8988T (cell line): ENCODE measurements around the gene SYT2.
"Not testable (repeated sequence)": the region's sequence is repeated elsewhere in the genome, so short reads cannot be mapped to it uniquely, and the experiment has no call there.

Source experiments
- DNase-seq: peaks from one replicate; pipeline ENCODE4 v3.0.0; 2011

SYT2 gene

DNA sequence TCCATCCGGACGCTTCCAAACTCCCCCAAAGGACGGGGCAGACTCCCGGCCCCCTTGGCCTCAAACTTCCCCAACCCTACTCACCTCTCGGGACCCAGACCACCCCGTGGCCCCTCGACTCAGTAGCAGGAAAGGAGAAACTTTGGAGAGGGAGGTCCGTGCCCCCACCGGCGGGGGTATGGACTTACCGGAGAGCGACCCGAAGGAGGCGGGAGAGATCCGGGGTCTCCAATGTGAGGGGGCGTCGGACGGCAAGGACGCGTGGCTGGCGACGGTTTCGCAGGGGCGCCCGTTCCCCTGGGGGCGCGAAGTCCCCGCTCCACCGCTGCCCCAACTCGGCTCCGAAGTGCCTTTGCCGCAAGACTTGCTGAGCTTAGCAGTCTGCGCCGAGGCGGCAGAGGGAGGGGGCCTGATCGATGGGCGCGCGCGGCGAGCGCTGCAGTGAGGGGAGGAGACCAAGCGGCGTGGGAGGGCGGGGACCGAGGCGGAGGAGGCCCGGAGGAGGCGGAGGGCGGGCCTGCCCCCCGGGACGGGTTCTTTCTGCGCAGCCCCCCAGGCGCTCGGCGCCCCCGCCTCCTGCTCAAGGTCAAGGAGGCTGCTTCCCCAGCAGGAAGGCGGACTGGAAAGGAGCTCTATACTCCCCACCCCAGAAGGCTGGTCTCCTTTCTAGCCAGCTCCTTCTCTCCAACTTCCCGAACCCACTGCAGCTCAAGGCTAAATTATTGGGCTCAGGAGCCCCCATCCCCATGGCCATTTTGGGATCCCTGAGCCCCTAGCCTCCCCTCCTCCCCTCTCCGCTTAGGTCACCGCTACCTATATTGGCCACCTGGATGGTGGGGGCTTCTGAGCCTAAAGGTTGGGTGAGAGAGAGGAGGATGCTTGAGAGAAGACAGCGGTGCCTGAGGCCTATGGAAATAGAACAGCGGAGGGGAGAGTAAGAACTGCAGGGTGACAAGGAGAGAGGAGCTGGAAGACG, at the start of gene SYT2:
Gene SYT2 (minus strand): TSS at position 385 of the 976 bp plus-strand sequence. CDS start 104,682 bp downstream, outside the sequence.
- no peak for DNase-seq

DNA sequence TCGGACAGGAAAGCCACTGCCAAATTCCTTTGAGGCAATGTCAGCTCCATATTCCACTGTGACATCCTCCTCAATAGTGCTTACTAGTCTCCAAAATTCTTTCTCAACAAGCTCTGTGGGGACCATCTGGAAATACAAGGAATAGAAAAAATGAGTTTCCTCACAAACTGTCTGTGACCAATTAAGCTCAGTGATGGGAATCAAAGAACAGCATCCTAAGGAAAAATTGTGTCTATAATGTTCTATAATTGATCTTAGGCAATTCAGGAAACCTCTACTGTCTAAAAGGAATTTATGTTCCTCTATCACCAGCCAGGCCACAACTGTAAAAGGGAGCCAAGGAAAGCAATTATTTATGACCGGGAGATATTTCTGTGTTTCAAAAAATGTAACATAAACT, 46.1 kb upstream of the SYT2 start:
- no peak for DNase-seq

DNA sequence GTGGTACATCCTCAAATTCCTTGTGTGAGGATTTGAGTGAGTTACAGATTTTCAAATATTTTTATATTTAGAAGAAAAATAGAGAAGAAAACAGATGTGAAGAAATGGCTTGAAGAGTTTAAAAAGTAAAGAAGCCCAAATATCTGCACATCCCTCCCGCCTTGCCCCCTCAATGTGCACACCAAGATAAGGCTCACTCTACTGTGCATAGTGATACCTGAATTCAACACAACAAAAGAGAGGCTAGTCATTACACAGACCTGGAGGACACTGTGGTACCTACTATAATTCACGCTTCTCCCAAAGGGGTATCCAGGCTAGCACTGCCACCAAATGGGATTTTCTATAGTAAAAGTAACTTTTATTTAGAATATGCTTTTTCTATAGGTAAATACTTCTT, 44.0 kb upstream of the SYT2 start:
- no peak for DNase-seq

DNA sequence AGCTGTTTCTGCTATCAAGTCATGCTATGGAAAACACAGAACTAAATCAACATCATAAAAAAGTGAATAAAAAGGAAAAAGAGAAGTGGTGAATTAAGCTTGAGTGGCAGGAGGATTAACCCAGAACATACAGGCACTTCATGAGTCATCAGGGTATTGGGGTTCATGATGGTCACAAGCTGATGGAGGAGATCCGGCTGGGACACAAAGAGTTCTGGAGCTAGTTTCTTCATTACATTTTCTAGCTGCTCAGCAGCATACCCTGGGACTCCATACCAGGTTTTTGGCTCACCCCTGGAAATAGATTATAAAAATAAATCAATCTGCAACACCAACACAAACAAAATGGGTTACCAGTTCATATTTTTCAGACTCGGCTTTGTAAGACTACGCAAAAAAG, 42.5 kb upstream of the SYT2 start:
- DNase-seq, result no peak

DNA sequence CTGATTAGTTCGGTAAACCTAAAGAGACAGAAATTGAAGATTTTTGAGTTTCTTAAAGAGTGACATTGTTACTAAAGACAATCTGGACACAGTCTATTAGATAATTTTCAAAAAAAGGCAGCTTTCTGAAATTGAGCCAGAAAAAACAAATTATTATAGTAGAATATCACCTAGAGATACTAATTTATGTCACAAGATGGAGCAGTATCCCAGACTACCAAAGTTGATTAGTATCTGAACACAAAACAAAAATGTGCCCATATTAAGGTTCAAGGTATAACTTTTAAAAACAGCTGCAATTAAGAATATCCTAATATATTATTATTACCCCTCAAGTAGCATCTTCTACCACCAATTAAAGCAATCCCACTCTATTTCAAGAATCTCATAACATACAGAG, 40.5 kb upstream of the SYT2 start:
- DNase-seq, result no peak

DNA sequence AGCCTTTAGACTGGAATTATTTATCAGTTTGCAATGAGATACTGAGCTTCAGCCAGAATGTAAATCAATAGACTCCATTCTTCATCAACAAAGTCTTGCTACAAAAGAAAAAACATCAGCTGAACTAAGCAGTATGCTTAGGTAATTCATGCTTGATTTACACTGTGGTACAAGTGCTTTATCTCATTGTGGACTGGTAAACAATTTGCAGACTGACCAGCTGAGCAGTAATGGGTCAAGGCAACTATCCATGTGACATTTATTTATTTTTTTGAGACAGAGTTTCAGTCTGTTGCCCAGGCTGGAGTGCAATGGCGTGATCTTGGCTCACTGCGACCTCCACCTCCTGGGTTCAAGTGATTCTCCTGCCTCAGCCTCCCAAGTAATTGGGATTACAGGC, 39.8 kb upstream of the SYT2 start:
- no peak for DNase-seq

DNA sequence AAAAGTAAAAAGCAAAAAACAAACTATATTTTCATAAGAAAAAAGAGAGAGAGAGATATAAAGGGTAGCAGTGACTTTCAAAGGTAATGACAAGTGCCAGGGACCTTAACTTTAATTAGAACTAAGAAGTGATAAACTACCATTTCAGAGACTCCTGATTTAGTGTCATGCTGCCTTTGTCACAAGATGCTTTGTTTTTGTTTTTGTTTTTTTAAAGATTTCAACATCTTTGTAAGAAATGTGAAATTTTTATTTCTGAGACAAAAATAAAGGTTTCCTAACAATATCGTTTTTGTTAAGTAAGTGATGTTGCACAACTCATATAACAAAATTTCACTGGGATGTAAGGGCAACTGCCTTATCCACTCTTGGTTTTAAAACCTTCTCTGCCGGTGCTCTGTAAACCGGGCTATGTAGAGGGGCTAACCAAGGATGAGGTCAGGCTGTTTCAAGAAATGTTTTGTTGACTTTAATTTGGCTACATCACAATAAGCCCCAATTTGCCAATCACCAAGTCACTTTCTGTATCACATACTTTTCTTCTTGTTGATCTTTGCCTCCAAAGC, 35.2 kb upstream of the SYT2 start:
- DNase-seq, result no peak

DNA sequence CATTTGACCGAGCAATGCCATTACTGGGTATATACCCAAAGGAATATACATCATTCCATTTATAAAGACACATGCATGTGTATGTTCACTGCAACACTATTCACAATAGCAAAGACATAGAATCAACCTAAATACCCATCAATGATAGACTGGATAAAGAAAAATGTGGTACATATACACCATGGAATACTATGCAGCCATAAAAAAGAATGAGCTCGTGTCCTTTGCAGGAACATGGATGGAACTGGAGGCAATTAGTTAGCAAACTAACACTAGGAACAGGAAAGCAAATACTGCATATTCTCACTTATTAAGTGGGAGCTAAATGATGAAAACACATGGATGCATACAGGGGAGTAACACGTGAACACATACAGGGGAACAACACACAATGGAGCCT, 34.5 kb upstream of the SYT2 start:
- DNase-seq, result not testable (repeated sequence)

DNA sequence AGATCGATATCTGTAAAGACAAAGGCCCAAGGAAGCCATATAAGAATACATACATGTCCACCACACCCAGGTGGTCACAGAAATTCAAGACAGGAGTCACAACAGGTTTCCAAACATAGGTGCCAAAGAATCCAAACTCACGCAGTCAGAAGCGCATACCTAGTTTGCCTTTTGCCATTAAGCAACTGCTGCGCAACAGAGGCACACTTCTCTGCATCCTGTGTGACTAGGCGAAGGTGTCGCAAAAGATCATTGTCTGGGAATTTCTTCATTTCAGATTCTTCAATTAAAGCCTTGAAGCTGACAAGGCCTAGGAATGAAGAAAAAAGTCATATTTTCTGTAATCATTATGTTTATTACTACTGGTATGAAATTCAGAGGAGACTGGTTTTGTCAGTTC, 32.2 kb upstream of the SYT2 start:
- no peak for DNase-seq

DNA sequence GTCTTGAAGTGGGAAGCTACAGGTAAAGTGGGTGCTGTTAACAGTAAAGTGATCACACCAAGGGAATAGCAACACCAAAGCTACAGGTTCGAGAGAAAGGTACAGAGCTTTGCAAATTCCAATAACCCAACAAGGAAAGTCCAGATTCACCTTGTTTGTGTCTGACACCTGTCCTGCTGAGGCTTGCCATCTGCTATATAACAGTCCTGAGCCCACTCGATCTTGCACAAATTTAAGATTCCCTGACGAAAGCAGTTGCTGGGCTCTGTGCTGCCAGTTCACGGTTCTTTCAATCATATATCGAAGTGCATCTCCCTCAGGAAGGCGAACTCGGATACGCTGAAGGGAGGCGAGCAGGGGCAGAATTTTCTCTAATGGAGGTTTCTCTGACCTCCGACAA, 23.0 kb upstream of the SYT2 start:
- DNase-seq, result no peak

DNA sequence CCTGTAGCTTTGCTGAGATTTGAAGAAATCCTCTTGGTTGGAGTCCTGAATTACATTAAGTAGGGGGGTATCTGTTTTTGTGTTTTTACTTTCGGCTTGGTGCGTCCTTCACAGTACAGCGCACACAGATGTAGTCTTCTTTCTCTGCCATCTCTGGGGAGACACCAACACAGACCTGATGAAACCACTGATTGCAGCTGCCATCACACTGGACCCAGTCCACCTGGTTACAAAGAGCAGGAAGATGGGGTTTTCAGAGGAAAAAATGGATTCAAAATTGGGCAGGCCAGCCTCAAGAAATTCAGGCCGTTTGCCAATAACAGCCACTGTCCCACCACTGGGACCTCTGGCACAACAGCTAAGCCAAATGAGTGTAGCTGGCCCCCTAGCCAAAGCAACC, 18.7 kb upstream of the SYT2 start:
- no peak for DNase-seq

DNA sequence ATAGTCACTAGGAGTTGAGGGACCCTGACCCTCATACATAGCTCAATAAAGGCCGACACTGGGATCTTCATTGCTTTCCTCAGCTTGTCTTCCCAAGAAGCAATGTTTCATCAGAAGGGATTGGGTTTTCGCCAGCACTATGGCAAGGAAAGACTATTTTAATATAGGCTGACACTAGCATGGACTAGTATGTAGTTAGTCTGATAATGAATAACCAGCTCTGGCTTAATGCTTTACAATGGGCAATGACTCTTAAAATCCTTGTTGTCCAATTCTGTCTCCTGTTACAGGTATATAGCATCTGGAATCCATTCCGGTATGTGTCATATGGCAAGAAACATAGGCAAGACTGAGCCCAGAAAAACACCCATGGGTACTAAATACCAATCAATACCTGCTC, 15.3 kb upstream of the SYT2 start:
- DNase-seq, result no peak

DNA sequence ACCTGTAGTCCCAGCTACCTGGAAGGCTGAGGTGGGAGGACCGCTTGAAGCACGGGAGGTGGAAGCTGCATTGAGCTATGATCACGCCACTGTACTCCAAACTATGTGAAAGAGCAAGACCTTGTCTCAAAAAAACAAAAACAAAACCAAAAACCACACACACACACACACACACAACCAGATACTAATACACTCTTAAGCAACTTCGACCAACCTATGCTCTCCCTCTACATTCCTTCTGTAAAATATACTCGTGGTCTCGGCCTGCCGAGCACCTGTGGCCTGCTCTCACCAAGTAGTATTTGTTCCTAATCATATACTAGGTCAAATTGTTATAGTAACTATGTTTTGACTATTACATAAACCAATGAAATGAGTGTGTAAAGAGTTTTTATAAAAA, 13.5 kb upstream of the SYT2 start:
- no peak for DNase-seq

DNA sequence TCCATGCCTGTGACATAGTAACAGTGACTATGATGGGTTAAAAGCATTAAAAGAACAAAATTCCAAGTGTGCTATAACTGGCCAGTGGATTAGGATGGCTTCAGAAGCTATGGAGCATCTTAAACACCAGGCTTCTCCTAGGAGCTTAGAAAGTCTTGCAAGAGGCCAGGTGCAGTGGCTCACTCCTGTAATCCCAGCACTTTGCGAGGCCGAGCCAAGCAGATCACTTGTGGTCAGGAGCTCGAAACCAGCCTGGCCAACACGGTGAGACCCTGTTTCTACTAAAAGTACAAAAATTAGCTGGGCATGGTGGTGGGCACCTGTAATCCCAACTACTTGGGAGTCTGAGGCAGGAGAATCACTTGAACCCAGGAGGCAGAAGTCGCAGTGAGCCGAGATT, 12.8 kb upstream of the SYT2 start:
- not testable (repeated sequence) for DNase-seq

DNA sequence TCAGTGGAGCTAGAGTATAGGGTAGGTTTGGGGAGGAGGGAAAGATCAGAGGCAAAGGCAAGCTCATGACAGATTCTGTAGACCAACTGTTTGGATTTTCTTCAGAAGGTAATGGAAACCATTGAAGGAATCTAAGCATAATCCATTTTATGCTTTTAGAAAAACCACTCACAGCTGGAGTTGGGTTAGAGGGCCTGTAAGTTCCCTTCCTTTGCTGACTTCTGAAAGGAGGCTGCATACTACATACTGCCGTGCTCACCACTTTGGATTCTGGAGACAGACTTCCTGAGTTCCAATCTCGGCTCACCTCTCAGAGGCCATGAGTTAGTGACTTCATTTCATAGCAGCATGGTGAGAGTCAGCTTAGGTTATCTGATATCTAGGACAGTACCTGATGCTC, 6.4 kb upstream of the SYT2 start:
- DNase-seq, result no peak

DNA sequence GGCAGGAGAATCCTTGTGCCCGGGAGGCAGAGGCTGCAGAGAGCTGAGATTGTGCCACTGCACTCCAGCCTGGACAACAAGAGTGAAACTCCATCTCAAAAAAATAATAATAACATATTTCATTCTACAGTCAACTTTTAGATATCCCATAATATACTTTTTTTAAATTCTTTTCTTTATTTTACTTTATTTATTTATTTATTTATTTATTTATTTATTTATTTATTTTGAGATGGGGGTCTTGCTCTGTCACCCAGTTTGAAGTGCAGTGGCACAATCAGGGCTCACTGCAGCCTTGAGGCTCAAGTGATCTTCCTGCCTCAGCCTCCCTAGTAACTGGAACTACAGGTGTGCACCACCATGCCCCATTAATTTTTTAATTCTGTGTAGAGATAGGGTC, 3.9 kb upstream of the SYT2 start:
- not testable (repeated sequence) for DNase-seq

DNA sequence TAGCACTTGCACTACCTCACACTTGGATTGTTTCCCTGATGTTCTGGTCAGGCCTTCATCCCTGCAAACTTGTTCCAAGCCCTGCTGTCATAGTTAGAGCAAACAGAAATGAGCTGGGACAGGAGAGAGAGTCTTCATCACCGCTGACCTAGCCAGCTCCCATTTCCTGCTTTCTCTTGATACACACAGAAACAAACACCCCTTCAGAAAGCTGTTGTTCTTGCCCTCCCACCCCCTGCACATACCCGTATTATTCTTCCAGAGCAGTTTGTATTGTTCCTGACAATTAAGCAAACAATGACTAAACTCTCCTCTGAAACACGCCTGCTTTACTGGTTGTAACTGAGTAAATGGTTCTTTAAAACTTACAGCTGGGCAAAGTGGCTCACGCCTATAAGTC, 2.9 kb upstream of the SYT2 start:
- no peak for DNase-seq

DNA sequence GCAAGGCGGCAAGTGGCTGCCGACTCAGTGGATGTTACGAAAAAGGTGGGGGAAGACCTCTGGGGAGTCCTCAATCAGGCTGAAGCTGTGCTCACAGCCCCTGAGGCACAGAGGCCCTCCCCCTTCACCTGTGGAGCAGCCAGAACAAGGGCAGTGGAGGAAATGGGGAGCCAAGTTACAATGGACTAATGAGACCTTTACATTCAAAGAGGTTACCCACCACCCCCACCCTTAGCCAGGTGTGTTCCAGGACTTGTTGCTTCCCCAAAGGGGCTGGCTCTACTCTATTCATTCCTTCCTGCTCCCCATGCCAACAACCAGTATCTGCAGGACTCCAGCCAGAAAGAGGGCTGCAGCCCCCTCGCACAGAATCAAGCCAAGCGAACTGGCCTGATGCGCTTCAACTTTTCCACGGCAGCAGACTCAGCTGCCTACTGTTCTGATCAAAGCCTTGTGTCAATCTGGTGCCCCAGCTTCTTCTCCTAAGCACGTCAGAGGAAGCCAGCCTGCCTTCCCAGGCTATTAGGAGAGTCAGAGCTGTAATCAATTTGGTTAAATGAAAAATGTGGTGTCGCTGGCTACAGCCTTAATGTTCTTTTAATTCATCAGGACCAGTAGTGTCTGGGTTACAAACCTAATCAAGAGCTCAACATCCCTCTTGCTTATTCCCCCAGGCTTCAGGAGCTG, 1.8 kb upstream of the SYT2 start:
- DNase-seq, result no peak

DNA sequence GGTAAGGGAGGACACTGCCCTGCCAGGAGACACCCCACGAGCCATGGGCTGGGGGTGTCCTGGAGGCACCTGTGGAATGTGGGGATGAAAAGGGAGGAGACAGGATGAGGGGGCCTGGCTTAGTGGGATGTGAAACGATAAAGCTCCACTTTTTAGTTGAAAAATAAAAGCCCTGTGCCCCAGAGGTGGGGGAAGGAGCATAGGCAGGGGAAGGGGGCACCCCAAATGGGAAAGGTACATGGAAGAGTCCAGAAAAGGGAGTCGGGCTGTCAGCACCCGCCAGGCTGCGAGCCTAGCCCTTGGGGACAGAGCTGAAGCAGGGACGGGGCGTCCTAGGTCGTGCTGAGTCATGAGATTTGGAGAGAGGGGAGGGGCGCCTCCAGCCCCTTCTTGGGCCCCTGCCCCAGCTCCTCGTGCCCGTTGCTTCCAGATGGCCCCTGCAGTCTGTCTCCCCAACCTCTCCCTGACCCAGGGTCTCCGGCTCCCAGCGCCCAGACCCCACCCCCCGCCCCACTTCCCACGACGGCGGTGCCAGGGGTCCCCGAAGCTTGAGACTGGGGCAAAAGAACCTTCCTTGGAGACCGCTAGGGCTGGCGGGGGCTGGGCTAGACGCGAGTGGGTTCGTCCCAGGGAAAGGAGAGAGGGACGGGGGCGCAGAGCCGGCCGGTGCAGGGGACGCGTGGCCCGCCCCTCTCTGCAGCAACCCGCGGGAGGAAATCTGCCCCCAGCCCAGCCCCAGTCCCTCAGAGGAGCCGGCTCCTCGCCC, 795 bp downstream of the SYT2 start:
- no peak for DNase-seq

DNA sequence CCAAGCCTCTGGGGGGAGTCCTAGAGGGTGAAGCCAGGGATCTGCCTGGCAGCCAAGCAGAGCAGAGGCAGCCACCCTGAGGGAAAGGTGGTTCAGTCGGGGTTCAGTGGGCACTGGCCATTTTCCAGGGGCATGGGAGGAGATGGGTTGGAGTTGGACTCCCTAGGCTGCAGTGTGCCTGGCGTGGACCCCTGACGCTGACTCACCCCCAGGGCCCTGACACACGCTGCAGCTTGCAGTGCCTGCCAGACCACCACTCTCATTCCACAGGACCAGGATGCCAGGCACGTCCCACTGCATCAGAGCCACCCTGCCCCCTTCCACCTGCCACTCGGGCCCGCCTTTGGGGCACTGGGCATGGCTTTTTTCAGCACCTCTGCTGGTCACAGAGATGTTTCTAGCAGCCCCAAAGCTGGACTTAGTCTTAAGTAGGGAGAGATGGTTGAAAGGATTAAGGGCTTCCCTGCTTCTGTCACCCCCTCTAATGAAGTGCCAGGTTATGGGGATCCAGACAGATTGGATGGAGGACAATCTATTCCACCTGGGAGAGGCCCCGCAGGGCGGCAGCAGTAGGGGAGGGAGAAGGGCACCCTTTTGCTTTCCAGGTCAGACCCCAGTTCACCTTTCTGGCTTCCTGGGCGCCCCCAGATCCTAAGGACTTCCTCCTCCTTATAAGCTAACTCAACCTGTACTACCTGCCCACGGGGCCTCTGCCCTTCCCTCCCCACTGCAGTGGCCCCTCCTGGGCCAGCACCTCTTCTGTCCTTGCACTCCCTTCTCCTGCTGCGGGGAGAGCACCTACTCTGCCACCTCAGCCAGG, 1.6 kb downstream of the SYT2 start:
- DNase-seq, result no peak

DNA sequence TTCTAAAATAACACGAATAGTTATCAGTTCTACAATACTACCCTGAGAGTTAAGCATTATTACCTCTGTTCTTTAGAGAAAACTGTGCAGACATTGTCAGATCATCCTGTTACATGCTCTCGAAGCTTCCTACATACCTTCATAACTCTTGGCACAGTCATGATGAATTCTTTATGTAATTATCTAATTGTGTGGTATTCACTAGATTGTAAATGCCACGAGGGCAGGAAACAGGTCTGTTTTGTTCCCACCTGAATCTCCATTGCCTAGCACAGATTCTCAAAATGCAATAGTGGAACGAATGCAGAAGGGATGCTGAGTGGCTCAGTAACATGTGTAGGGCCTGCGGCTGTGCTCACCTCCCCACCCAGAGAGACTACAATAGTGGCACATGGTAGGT, 3.4 kb downstream of the SYT2 start:
- DNase-seq, result no peak

DNA sequence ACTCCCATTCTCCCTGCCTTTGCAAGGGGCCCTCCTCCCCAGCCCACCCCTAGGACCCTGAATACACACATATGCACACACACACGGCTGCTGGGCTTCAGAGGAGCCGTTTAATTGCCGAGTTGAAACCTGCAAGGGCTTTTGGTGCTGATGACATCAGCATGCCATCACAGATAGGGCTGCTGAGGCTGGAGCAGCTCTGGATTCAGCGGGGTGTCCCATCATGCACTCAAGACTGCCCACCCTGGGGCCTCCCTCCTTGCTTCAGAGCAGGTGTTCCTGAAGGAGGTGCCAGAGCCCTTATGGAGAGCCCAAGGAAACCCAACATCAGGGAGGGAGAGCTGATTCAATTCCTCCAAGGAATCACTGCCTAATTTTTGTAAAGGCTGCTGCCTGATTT, 5.7 kb downstream of the SYT2 start:
- DNase-seq, result no peak
